Kidney (tissue), 14 donors: Measurements from ENCODE around the gene PANK4. TPM values are rescaled to one million over a fixed set of nuclear protein-coding genes. Genes with fewer than 3 reads are reported as not detected.

Experiments used
- DNase-seq, 5 donors: peaks; one replicate each; pipeline ENCODE4 v3.0.0-alpha.2; 2013 to 2020
- FAIRE-seq: peaks from 2 replicates; lab custom pipeline; 2012; peaks lifted over from hg19 to GRCh38; lab: Jason Lieb, UNC
- H3K27ac ChIP-seq, 2 donors: one replicate each; pipeline ENCODE4 v1.7.0; 2013; ENCODE audit warnings: low read depth in 2 of 2, low read length in 2 of 2, inconsistent platforms in 1 of 2
- H3K27me3 ChIP-seq: one replicate; pipeline ENCODE4 v1.7.1; 2013; ENCODE audit warnings: low read length, inconsistent platforms; ENCODE audit not compliant: control insufficient read depth, insufficient read depth
- H3K36me3 ChIP-seq, 3 donors: one replicate each; pipeline versions ENCODE4 v1.7.0 to v1.7.1; 2013; ENCODE audit warnings: low read length in 3 of 3, control low read depth in 1 of 3, inconsistent platforms in 1 of 3; ENCODE audit not compliant: insufficient read depth in 3 of 3, control insufficient read depth in 2 of 3
- H3K4me1 ChIP-seq, 3 donors: one replicate each; pipeline versions ENCODE4 v1.7.0 to v1.7.1; 2013; ENCODE audit warnings: low read length in 3 of 3, inconsistent platforms in 1 of 3, low read depth in 1 of 3; ENCODE audit not compliant: control insufficient read depth in 2 of 3, insufficient read depth in 2 of 3
- H3K4me3 ChIP-seq, 3 donors: one replicate each; pipeline versions ENCODE4 v1.7.0 to v1.8.1; 2013; ENCODE audit warnings: low read length in 3 of 3, control low read depth in 1 of 3, inconsistent platforms in 1 of 3
- H3K9ac ChIP-seq, 3 donors: one replicate each; pipeline versions ENCODE4 v1.7.0 to v1.7.1; 2013; ENCODE audit warnings: low read length in 3 of 3, control low read depth in 1 of 3, inconsistent platforms in 1 of 3
- H3K9me3 ChIP-seq, 3 donors: one replicate each; pipeline versions ENCODE4 v1.7.0 to v1.7.1; 2013; ENCODE audit warnings: low read length in 3 of 3, control low read depth in 1 of 3, inconsistent platforms in 1 of 3; ENCODE audit not compliant: control insufficient read depth in 2 of 3, insufficient read depth in 1 of 3
- intact Hi-C: fragments of 100-400 bp; cut with DNase I; formaldehyde crosslinking; loops from one replicate; pipeline ENCODE4 v1.11.1; 2022
- polyA plus RNA-seq: library from polyadenylated mRNA; stranded (reverse); fragments of 350-450 nt; fragmentation: Illumina TruSeq; extraction: RNeasy Lipid Tissue Mini Kit (QIAGEN cat#74804); gene quantifications from one replicate; pipeline ENCODE4 v1.2.3, GENCODE V29; 2014; ENCODE audit warnings: low read depth, low replicate concordance; ENCODE audit not compliant: insufficient read depth
- total RNA-seq: library from RNA; stranded (reverse); fragmentation: NEBNext Ultra II Directional; extraction: Animal tissue kit (Norgen Biotek cat#: 25700); gene quantifications from one replicate; pipeline ENCODE4 v1.2.1, GENCODE V29; 2021
- TF ChIP-seq, protein P1 (sequence below): IDR thresholded peaks from 3 replicates; pipeline ENCODE4 v1.5.1; 2012; ENCODE audit warnings: mild to moderate bottlenecking, moderate library complexity, borderline replicate concordance; ENCODE audit not compliant: insufficient read depth; ENCODE audit errors: extremely low read depth
- donor health status: control.
- donor health status: control.
- donor health status: control.
- donor health status: control.
- donor health status: control.
- donor health status: DM: yes; HTN: yes; CAD: no.
- donor health status: Normal renal cell carcinoma (clear cell type).

Gene PANK4
- total and polyA plus RNA-seq, 2 donors from 2014 or later: 13.3 to 33.7 TPM

DNA sequence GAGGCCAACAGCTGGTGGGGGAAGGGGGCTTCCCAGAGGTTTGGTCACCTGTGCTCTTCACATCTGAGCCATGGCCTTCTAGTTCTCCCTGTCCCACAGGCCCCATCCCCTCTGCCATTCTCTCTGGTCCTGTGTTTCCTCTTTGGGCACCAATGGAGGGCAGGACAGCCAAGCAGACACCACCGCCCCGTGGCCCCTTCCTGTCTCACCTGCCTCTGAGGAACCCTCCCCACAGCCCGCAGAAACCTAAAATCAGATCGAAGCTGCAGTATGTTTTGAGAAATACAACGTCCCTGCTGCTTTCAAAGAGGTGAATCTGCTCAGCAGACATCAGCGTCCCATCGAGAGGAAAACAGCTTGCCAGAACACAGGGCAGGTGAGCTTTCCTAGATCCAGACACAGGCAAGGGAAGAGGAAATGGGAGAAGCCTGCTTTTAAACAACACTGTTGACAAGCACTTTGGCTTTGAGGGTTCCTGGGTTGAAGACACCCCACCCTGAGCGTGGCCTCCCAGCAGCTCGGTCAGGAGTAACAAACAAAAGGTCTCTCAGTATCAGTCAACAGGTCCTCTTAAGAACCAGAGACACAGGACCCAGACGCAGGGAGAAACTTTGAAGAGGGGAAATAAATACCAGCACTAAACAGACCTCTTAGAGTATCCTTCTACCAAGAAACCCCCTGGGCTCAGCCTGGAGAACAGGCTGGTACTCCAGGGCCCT is 2.3 kb downstream of the PANK4 start:
- intact Hi-C loops: no loop called here
- Histone ChIP-seq H3K27me3 (no peaks in the 10 kb centered on the region), H3K9ac (no peak overlapping the region), H3K9me3 (no peaks in the 10 kb centered on the region), H3K4me3 (no peak overlapping the region), H3K36me3 (peaks cover 2 to 24% (median 9%) of the 10 kb centered on the region in 3 donors), H3K27ac (no peak overlapping the region), H3K4me1 (peaks cover 0 to 26% (median 7%) of the 10 kb centered on the region in 3 donors)
- FAIRE-seq (no peak), DNase-seq (no peak)
- TF ChIP-seq, protein P1, sequence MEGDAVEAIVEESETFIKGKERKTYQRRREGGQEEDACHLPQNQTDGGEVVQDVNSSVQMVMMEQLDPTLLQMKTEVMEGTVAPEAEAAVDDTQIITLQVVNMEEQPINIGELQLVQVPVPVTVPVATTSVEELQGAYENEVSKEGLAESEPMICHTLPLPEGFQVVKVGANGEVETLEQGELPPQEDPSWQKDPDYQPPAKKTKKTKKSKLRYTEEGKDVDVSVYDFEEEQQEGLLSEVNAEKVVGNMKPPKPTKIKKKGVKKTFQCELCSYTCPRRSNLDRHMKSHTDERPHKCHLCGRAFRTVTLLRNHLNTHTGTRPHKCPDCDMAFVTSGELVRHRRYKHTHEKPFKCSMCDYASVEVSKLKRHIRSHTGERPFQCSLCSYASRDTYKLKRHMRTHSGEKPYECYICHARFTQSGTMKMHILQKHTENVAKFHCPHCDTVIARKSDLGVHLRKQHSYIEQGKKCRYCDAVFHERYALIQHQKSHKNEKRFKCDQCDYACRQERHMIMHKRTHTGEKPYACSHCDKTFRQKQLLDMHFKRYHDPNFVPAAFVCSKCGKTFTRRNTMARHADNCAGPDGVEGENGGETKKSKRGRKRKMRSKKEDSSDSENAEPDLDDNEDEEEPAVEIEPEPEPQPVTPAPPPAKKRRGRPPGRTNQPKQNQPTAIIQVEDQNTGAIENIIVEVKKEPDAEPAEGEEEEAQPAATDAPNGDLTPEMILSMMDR: no peak

GRCh38 chr1:2523191-2523890 is 3.1 kb downstream of the PANK4 start:
- Histone ChIP-seq H3K9ac (no peak overlapping the region), H3K9me3 (no peaks in the 10 kb centered on the region), H3K36me3 (peaks cover 2 to 31% (median 16%) of the 10 kb centered on the region in 3 donors), H3K4me3 (no peak overlapping the region), H3K27me3 (no peaks in the 10 kb centered on the region), H3K27ac (no peak overlapping the region), H3K4me1 (peaks cover 0 to 23% (median 7%) of the 10 kb centered on the region in 3 donors)
- DNase-seq (no peak), FAIRE-seq (no peak)
- intact Hi-C loops: no loop called here
- TF ChIP-seq, protein P1: no peak

GRCh38 chr1:2522230-2522629 is 4.2 kb downstream of the PANK4 start:
- FAIRE-seq: no peak
- no peak for DNase-seq
- intact Hi-C loops: no loop called here
- Histone ChIP-seq H3K4me1 (peaks cover 0 to 21% (median 7%) of the 10 kb centered on the region in 3 donors), H3K9me3 (no peaks in the 10 kb centered on the region), H3K9ac (no peak overlapping the region), H3K27me3 (no peaks in the 10 kb centered on the region), H3K27ac (no peak overlapping the region), H3K36me3 (peaks cover 2 to 42% (median 21%) of the 10 kb centered on the region in 3 donors), H3K4me3 (no peak overlapping the region)
- TF ChIP-seq, protein P1: no peak
